Measurements from ENCODE around the gene MAB21L3.

- TF ChIP-seq CTCF (IDR thresholded peaks at IDR 0.05) = no peak
- TF ChIP-seq ZFX (IDR thresholded peaks at IDR 0.05; ENCODE audit: borderline replicate concordance) = no peak
Observed at GRCh38 chr1:116148967-116149366, 37.8 kb downstream of the MAB21L3 start.

All from 22Rv1 (cell line).